ENCODE data around the gene BHMT2. TPM values are rescaled to one million over a fixed set of nuclear protein-coding genes. Genes with fewer than 3 reads are reported as not detected.
A peak's percentile ranks its signal among the peaks of the same experiment; 100 is the strongest.

BHMT2 gene
- total and polyA plus RNA-seq, 8 donors = 0.28 to 2.8 (median 1.6) TPM

GRCh38 chr5:79023348-79023747 is 46.2 kb upstream of the BHMT2 start:
- no peaks in the 10 kb centered on the region for H3K27me3 ChIP-seq
- DNase-seq (no peak), FAIRE-seq (no peak), ATAC-seq (no peak)
- WGBS, 2 donors = 78 to 93% methylated on average over 1 of the region's 1 CpG
- TF ChIP-seq CTCF (IDR thresholded peaks at IDR 0.05) = no peak
- no peaks in the 10 kb centered on the region for H3K9me3 ChIP-seq
- H3K27ac ChIP-seq = no peak overlapping the region
- intact Hi-C loops (cut with DNase I) = loop anchor here in 2 of 3 donors (5.0 to 10.0 kb wide), 3 partner anchors 104 to 441 kb away; no protein-coding TSS in a partner anchor
- no peaks in the 10 kb centered on the region for H3K36me3 ChIP-seq
- no peak overlapping the region for H3K4me3 ChIP-seq
- no peaks in the 10 kb centered on the region for H3K4me1 ChIP-seq

GRCh38 chr5:79023947-79024346 is 45.6 kb upstream of the BHMT2 start:
- DNase-seq (no peak), ATAC-seq (no peak), FAIRE-seq (no peak)
- no peak for TF ChIP-seq CTCF (IDR thresholded peaks at IDR 0.05)
- Histone ChIP-seq H3K4me3 (no peak overlapping the region), H3K27me3 (no peaks in the 10 kb centered on the region), H3K9me3 (no peaks in the 10 kb centered on the region), H3K27ac (no peak overlapping the region), H3K4me1 (no peaks in the 10 kb centered on the region), H3K36me3 (no peaks in the 10 kb centered on the region)
- intact Hi-C loops (cut with DNase I) = loop anchor here in 2 of 3 donors (5.0 to 10.0 kb wide), 3 partner anchors 103 to 441 kb away; no protein-coding TSS in a partner anchor
- whole genome bisulfite sequencing, 2 donors = 81 to 90% methylated on average over 1 of the region's 1 CpG

GRCh38 chr5:79025054-79025472 is 44.5 kb upstream of the BHMT2 start:
- intact Hi-C loops (cut with DNase I) = loop anchor here in 2 of 3 donors (10.0 kb wide), 2 partner anchors 110 to 440 kb away; no protein-coding TSS in a partner anchor
- TF ChIP-seq CTCF (IDR thresholded peaks at IDR 0.05) = peak; percentile 72 to 93 (median 84)
- WGBS, 2 donors = 4 to 5% methylated on average over 13 of the region's 13 CpGs
- H3K27me3 ChIP-seq = no peaks in the 10 kb centered on the region
- H3K4me3 ChIP-seq = peak overlapping the region in 3 of 4 donors; percentile 1 to 30 (median 24)
- FAIRE-seq (peak; percentile 87), ATAC-seq (peak; percentile 76 to 89 (median 82)), DNase-seq (peak; percentile 47 to 86 (median 66))
- no peaks in the 10 kb centered on the region for H3K4me1 ChIP-seq
- H3K9me3 ChIP-seq = no peaks in the 10 kb centered on the region
- H3K36me3 ChIP-seq = no peaks in the 10 kb centered on the region
- no peak overlapping the region for H3K27ac ChIP-seq

- no peaks in the 10 kb centered on the region for H3K36me3 ChIP-seq
- WGBS, 2 donors = 65 to 74% methylated on average over 11 of the region's 11 CpGs
- no peak overlapping the region for H3K4me3 ChIP-seq
- no peak for TF ChIP-seq CTCF (IDR thresholded peaks at IDR 0.05)
- intact Hi-C loops (cut with DNase I) = loop anchor here in 1 of 3 donors (10.0 kb wide), 1 partner anchor 94 kb away; no protein-coding TSS in a partner anchor
- FAIRE-seq (no peak), ATAC-seq (peak in 1 of 4 donors; percentile 55), DNase-seq (no peak)
- H3K9me3 ChIP-seq = no peaks in the 10 kb centered on the region
- no peaks in the 10 kb centered on the region for H3K4me1 ChIP-seq
- H3K27ac ChIP-seq = no peak overlapping the region
- no peaks in the 10 kb centered on the region for H3K27me3 ChIP-seq
These were observed 38.7 kb upstream of the BHMT2 start for GRCh38 chr5:79030663-79031484.

- no peaks in the 10 kb centered on the region for H3K9me3 ChIP-seq
- no peaks in the 10 kb centered on the region for H3K4me1 ChIP-seq
- no peak for TF ChIP-seq CTCF (IDR thresholded peaks at IDR 0.05)
- no peak for DNase-seq
- no peak for ATAC-seq
- intact Hi-C loops (cut with DNase I) = loop anchor here in 1 of 3 donors (10.0 kb wide), 1 partner anchor 93 kb away; no protein-coding TSS in a partner anchor
- H3K4me3 ChIP-seq = no peak overlapping the region
- FAIRE-seq = no peak
- 78 to 92% methylated on average over 1 of the region's 1 CpG for WGBS, 2 donors
- no peak overlapping the region for H3K27ac ChIP-seq
- H3K27me3 ChIP-seq = no peaks in the 10 kb centered on the region
- H3K36me3 ChIP-seq = no peaks in the 10 kb centered on the region
These were observed 38.1 kb upstream of the BHMT2 start for GRCh38 chr5:79031485-79031867.

Data from pancreas (tissue), 10 donors.